ENCODE measurements around the gene LRIG2.

- TF ChIP-seq CTCF (IDR thresholded peaks at IDR 0.05): no peak
- TF ChIP-seq POLR2A (IDR thresholded peaks at IDR 0.05): no peak
Observed at GRCh38 chr1:113088972-113089371, 16.0 kb downstream of the LRIG2 start.
